SK-N-SH (cell line): ENCODE measurements around the gene VDAC1.

Experiments
- EZH2phosphoT487 ChIP-seq: fragments of 200-600 bp; sonication (generic); IDR thresholded peaks from 2 replicates; pipeline ENCODE4 v1.6.1; 2017; ENCODE audit warnings: low read depth, mixed run types, mild to moderate bottlenecking, antibody characterized with exemption, moderate library complexity, borderline replicate concordance
- USF1 ChIP-seq: IDR thresholded peaks from 2 replicates; pipeline ENCODE4 v1.4.0; 2012; ENCODE audit warnings: low read depth, borderline replicate concordance
- TF ChIP-seq, protein P1 (sequence below): IDR thresholded peaks from 2 replicates; pipeline ENCODE4 v1.6.1; 2012; ENCODE audit warnings: mild to moderate bottlenecking, low read depth, low read length, moderate library complexity
- TF ChIP-seq, protein P2 (sequence below): fragments of 200-600 bp; sonication (generic); IDR thresholded peaks from 2 replicates; pipeline ENCODE4 v1.6.1; 2017; ENCODE audit warnings: antibody characterized with exemption, mild to moderate bottlenecking, moderate library complexity

DNA sequence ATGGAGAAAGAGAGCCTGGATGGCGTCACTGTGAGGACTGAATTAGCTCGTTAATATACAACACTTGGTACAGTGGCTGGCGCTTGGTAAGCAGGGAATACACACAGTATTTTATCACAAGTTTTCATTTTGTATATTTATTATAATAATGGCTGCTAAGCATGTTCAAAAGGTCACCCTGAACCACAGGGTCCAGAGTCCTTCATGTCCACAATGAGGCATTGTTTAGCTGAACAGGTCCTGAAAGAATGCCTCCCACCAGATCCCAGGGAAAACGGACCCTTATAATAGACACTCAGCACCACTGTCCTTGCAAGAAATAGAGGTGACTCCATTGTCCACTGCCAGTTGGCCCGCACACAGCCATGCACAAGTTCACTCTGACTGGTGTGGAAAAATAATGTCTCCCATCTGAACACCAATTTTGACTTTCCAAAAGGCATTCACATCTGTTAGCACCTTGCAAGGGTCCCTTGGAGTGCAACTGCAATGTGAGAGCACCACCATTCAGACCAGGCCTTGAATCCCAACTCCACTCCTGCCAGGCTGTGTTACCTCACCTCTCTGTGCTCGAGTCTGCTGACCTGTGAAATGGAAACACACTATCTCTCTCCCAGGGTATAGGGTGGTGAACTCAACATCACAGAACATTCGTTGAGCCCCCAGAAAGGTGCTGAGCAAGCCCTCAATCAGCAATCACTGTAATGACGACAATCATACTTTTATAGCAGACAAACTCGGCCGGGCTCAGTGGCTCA lies 3.9 kb downstream of the VDAC1 start:
- TF ChIP-seq, protein P1, sequence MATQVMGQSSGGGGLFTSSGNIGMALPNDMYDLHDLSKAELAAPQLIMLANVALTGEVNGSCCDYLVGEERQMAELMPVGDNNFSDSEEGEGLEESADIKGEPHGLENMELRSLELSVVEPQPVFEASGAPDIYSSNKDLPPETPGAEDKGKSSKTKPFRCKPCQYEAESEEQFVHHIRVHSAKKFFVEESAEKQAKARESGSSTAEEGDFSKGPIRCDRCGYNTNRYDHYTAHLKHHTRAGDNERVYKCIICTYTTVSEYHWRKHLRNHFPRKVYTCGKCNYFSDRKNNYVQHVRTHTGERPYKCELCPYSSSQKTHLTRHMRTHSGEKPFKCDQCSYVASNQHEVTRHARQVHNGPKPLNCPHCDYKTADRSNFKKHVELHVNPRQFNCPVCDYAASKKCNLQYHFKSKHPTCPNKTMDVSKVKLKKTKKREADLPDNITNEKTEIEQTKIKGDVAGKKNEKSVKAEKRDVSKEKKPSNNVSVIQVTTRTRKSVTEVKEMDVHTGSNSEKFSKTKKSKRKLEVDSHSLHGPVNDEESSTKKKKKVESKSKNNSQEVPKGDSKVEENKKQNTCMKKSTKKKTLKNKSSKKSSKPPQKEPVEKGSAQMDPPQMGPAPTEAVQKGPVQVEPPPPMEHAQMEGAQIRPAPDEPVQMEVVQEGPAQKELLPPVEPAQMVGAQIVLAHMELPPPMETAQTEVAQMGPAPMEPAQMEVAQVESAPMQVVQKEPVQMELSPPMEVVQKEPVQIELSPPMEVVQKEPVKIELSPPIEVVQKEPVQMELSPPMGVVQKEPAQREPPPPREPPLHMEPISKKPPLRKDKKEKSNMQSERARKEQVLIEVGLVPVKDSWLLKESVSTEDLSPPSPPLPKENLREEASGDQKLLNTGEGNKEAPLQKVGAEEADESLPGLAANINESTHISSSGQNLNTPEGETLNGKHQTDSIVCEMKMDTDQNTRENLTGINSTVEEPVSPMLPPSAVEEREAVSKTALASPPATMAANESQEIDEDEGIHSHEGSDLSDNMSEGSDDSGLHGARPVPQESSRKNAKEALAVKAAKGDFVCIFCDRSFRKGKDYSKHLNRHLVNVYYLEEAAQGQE = no peak
- TF ChIP-seq, protein P2, sequence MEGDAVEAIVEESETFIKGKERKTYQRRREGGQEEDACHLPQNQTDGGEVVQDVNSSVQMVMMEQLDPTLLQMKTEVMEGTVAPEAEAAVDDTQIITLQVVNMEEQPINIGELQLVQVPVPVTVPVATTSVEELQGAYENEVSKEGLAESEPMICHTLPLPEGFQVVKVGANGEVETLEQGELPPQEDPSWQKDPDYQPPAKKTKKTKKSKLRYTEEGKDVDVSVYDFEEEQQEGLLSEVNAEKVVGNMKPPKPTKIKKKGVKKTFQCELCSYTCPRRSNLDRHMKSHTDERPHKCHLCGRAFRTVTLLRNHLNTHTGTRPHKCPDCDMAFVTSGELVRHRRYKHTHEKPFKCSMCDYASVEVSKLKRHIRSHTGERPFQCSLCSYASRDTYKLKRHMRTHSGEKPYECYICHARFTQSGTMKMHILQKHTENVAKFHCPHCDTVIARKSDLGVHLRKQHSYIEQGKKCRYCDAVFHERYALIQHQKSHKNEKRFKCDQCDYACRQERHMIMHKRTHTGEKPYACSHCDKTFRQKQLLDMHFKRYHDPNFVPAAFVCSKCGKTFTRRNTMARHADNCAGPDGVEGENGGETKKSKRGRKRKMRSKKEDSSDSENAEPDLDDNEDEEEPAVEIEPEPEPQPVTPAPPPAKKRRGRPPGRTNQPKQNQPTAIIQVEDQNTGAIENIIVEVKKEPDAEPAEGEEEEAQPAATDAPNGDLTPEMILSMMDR = no peak
- TF ChIP-seq USF1 (no peak), EZH2phosphoT487 (no peak)
